IPS DF 6.9 (cell line): Measurements from ENCODE around the gene AMY1B.
"Not testable (repeated sequence)": the region's sequence is repeated elsewhere in the genome, so short reads cannot be mapped to it uniquely, and the experiment has no call there.

Experiments
- DNase-seq: peaks from one replicate; pipeline ENCODE4 v3.0.0-alpha.2; 2013; ENCODE audit warnings: low read depth, low spot score
- H3K27ac ChIP-seq: one replicate; pipeline ENCODE4 v1.5.1; 2013; ENCODE audit warnings: low read length, control low read depth
- H3K27me3 ChIP-seq: 2 replicates; pipeline ENCODE4 v1.6.1; 2013; ENCODE audit warnings: mild to moderate bottlenecking, low read length; ENCODE audit not compliant: control insufficient read depth, insufficient read depth
- H3K36me3 ChIP-seq: 2 replicates; pipeline ENCODE4 v1.6.1; 2013; ENCODE audit warnings: low read length; ENCODE audit not compliant: control insufficient read depth, insufficient read depth
- H3K4me1 ChIP-seq: 2 replicates; pipeline ENCODE4 v1.6.1; 2013; ENCODE audit warnings: low read length; ENCODE audit not compliant: control insufficient read depth, insufficient read depth
- H3K4me3 ChIP-seq: 2 replicates; pipeline ENCODE4 v1.5.1; 2013; ENCODE audit warnings: mild to moderate bottlenecking, low read length
- H3K9me3 ChIP-seq: 2 replicates; pipeline ENCODE4 v1.6.1; 2013; ENCODE audit warnings: low read length, inconsistent platforms; ENCODE audit not compliant: control insufficient read depth, insufficient read depth
- WGBS: extraction: QIAGEN DNeasy Blood & Tissue Kit; methylation state at CpG from one replicate; pipeline ENCODE4 v1.1.7; 2013; ENCODE audit warnings: mixed read lengths, missing lambda C conversion rate; ENCODE audit not compliant: insufficient read length, insufficient coverage; 5-methylcytosine and 5-hydroxymethylcytosine counted together

AMY1B gene

GRCh38 chr1:103696110-103696509 is at the start of gene AMY1B:
TSS of gene AMY1B (minus strand) at chr1:103696210. CDS start at chr1:103695639, 571 bp downstream.
- not testable (repeated sequence) for H3K36me3 ChIP-seq, DNase-seq, H3K4me1 ChIP-seq, H3K27me3 ChIP-seq, H3K27ac ChIP-seq, H3K4me3 ChIP-seq, H3K9me3 ChIP-seq
- WGBS, result no CpG with 5 or more reads among the region's 5 CpGs

GRCh38 chr1:103745040-103745439 is 49.0 kb upstream of the AMY1B start:
- H3K4me1 ChIP-seq, H3K36me3 ChIP-seq, H3K4me3 ChIP-seq, H3K9me3 ChIP-seq, DNase-seq, H3K27ac ChIP-seq, H3K27me3 ChIP-seq: not testable (repeated sequence)
- no CpG with 5 or more reads among the region's 4 CpGs for WGBS

GRCh38 chr1:103744449-103744848 is 48.4 kb upstream of the AMY1B start:
- not testable (repeated sequence) for H3K9me3 ChIP-seq, H3K4me3 ChIP-seq, H3K4me1 ChIP-seq, H3K27me3 ChIP-seq, DNase-seq, H3K36me3 ChIP-seq, H3K27ac ChIP-seq
- no CpG with 5 or more reads among the region's 4 CpGs for WGBS

GRCh38 chr1:103738031-103738430 is 42.0 kb upstream of the AMY1B start:
- not testable (repeated sequence) for DNase-seq, H3K4me3 ChIP-seq, H3K4me1 ChIP-seq, H3K9me3 ChIP-seq, H3K36me3 ChIP-seq, H3K27me3 ChIP-seq, H3K27ac ChIP-seq
- no CpG with 5 or more reads among the region's 3 CpGs for WGBS

GRCh38 chr1:103735334-103735733 is 39.3 kb upstream of the AMY1B start:
- H3K4me1 ChIP-seq, DNase-seq, H3K36me3 ChIP-seq, H3K27me3 ChIP-seq, H3K27ac ChIP-seq, H3K4me3 ChIP-seq, H3K9me3 ChIP-seq: not testable (repeated sequence)
- no CpG with 5 or more reads among the region's 3 CpGs for WGBS

GRCh38 chr1:103721473-103721872 is 25.5 kb upstream of the AMY1B start:
- H3K4me1 ChIP-seq, result not testable (repeated sequence)

GRCh38 chr1:103717404-103717803 is 21.4 kb upstream of the AMY1B start:
- no CpG with 5 or more reads among the region's 6 CpGs for WGBS
- not testable (repeated sequence) for H3K27ac ChIP-seq, H3K27me3 ChIP-seq, H3K4me3 ChIP-seq, DNase-seq, H3K4me1 ChIP-seq, H3K9me3 ChIP-seq, H3K36me3 ChIP-seq

More at GRCh38 chr1:103721473-103721872, 25.5 kb upstream of the AMY1B start:
- H3K27ac ChIP-seq, H3K9me3 ChIP-seq, DNase-seq, H3K4me3 ChIP-seq, H3K27me3 ChIP-seq, H3K36me3 ChIP-seq: not testable (repeated sequence)
- WGBS, result no CpG with 5 or more reads among the region's 2 CpGs

GRCh38 chr1:103710381-103710780 is 14.4 kb upstream of the AMY1B start:
- WGBS, result no CpG with 5 or more reads among the region's 3 CpGs

GRCh38 chr1:103707670-103708069 is 11.7 kb upstream of the AMY1B start:
- not testable (repeated sequence) for DNase-seq, H3K9me3 ChIP-seq, H3K36me3 ChIP-seq, H3K27ac ChIP-seq, H3K4me1 ChIP-seq, H3K27me3 ChIP-seq, H3K4me3 ChIP-seq
- WGBS, result no CpG with 5 or more reads among the region's 3 CpGs

More at GRCh38 chr1:103710381-103710780, 14.4 kb upstream of the AMY1B start:
- not testable (repeated sequence) for DNase-seq, H3K9me3 ChIP-seq, H3K27ac ChIP-seq, H3K4me3 ChIP-seq, H3K27me3 ChIP-seq, H3K4me1 ChIP-seq, H3K36me3 ChIP-seq

GRCh38 chr1:103701256-103701655 is 5.2 kb upstream of the AMY1B start:
- no CpG with 5 or more reads among the region's 4 CpGs for WGBS
- not testable (repeated sequence) for H3K9me3 ChIP-seq, H3K4me1 ChIP-seq, H3K36me3 ChIP-seq, H3K27ac ChIP-seq, DNase-seq, H3K27me3 ChIP-seq, H3K4me3 ChIP-seq

- not testable (repeated sequence) for H3K36me3 ChIP-seq, H3K9me3 ChIP-seq, H3K4me1 ChIP-seq, H3K4me3 ChIP-seq, DNase-seq, H3K27ac ChIP-seq, H3K27me3 ChIP-seq
- WGBS, result no CpG with 5 or more reads among the region's 4 CpGs
Observed at GRCh38 chr1:103700669-103701068, 4.7 kb upstream of the AMY1B start.
